ENCODE results near the gene KCNMA1.

The KCNMA1 gene

GRCh38 chr10:77318739-77319138, 318.9 kb downstream of the KCNMA1 start:
- no peaks in the 10 kb centered on the region for H3K27me3 ChIP-seq (ENCODE audit: control insufficient read depth in 1 of 2, insufficient read depth in 2 of 2, low read length in 2 of 2)
- H3K36me3 ChIP-seq (ENCODE audit: control insufficient read depth in 2 of 2, insufficient read depth in 2 of 2, low read length in 2 of 2) = no peaks in the 10 kb centered on the region
- H3K9ac ChIP-seq (ENCODE audit: low read length in 2 of 2) = no peak overlapping the region
- peaks cover 20% of the 10 kb centered on the region for H3K4me1 ChIP-seq (ENCODE audit: control insufficient read depth, insufficient read depth, low read length)
- H3K27ac ChIP-seq (ENCODE audit: low read length) = no peak overlapping the region
- no peak overlapping the region for H3K4me3 ChIP-seq (ENCODE audit: low read length in 2 of 2)
- H3K9me3 ChIP-seq (ENCODE audit: control insufficient read depth in 2 of 2, low read length in 2 of 2) = no peaks in the 10 kb centered on the region

GRCh38 chr10:77317221-77317620, 320.4 kb downstream of the KCNMA1 start:
- Histone ChIP-seq H3K27me3 (ENCODE audit: control insufficient read depth in 1 of 2, insufficient read depth in 2 of 2, low read length in 2 of 2) (no peaks in the 10 kb centered on the region), H3K9me3 (ENCODE audit: control insufficient read depth in 2 of 2, low read length in 2 of 2) (no peaks in the 10 kb centered on the region), H3K9ac (ENCODE audit: low read length in 2 of 2) (no peak overlapping the region), H3K4me3 (ENCODE audit: low read length in 2 of 2) (no peak overlapping the region), H3K36me3 (ENCODE audit: control insufficient read depth in 2 of 2, insufficient read depth in 2 of 2, low read length in 2 of 2) (no peaks in the 10 kb centered on the region), H3K27ac (ENCODE audit: low read length) (no peak overlapping the region), H3K4me1 (ENCODE audit: control insufficient read depth, insufficient read depth, low read length) (peaks cover 17% of the 10 kb centered on the region)

- Histone ChIP-seq H3K4me3 (ENCODE audit: low read length in 2 of 2) (no peak overlapping the region), H3K9ac (ENCODE audit: low read length in 2 of 2) (no peak overlapping the region), H3K27ac (ENCODE audit: low read length) (no peak overlapping the region), H3K27me3 (ENCODE audit: control insufficient read depth in 1 of 2, insufficient read depth in 2 of 2, low read length in 2 of 2) (no peaks in the 10 kb centered on the region), H3K36me3 (ENCODE audit: control insufficient read depth in 2 of 2, insufficient read depth in 2 of 2, low read length in 2 of 2) (no peaks in the 10 kb centered on the region), H3K9me3 (ENCODE audit: control insufficient read depth in 2 of 2, low read length in 2 of 2) (no peaks in the 10 kb centered on the region), H3K4me1 (ENCODE audit: control insufficient read depth, insufficient read depth, low read length) (peaks cover 23% of the 10 kb centered on the region)
Observed at GRCh38 chr10:77315496-77316129, 322.0 kb downstream of the KCNMA1 start.

- no peak overlapping the region for H3K9ac ChIP-seq (ENCODE audit: low read length in 2 of 2)
- H3K36me3 ChIP-seq (ENCODE audit: control insufficient read depth in 2 of 2, insufficient read depth in 2 of 2, low read length in 2 of 2) = no peaks in the 10 kb centered on the region
- H3K4me1 ChIP-seq (ENCODE audit: control insufficient read depth, insufficient read depth, low read length) = peaks cover 27% of the 10 kb centered on the region
- H3K27me3 ChIP-seq (ENCODE audit: control insufficient read depth in 1 of 2, insufficient read depth in 2 of 2, low read length in 2 of 2) = no peaks in the 10 kb centered on the region
- H3K4me3 ChIP-seq (ENCODE audit: low read length in 2 of 2) = no peak overlapping the region
- no peak overlapping the region for H3K27ac ChIP-seq (ENCODE audit: low read length)
- no peaks in the 10 kb centered on the region for H3K9me3 ChIP-seq (ENCODE audit: control insufficient read depth in 2 of 2, low read length in 2 of 2)
Observed at GRCh38 chr10:77313066-77313750, 324.4 kb downstream of the KCNMA1 start.

GRCh38 chr10:77311186-77311585, 326.4 kb downstream of the KCNMA1 start:
- no peak overlapping the region for H3K4me3 ChIP-seq (ENCODE audit: low read length in 2 of 2)
- no peaks in the 10 kb centered on the region for H3K9me3 ChIP-seq (ENCODE audit: control insufficient read depth in 2 of 2, low read length in 2 of 2)
- H3K27me3 ChIP-seq (ENCODE audit: control insufficient read depth in 1 of 2, insufficient read depth in 2 of 2, low read length in 2 of 2) = no peaks in the 10 kb centered on the region
- H3K4me1 ChIP-seq (ENCODE audit: control insufficient read depth, insufficient read depth, low read length) = peaks cover 30% of the 10 kb centered on the region
- H3K9ac ChIP-seq (ENCODE audit: low read length in 2 of 2) = no peak overlapping the region
- H3K36me3 ChIP-seq (ENCODE audit: control insufficient read depth in 2 of 2, insufficient read depth in 2 of 2, low read length in 2 of 2) = no peaks in the 10 kb centered on the region
- no peak overlapping the region for H3K27ac ChIP-seq (ENCODE audit: low read length)

- no peaks in the 10 kb centered on the region for H3K27me3 ChIP-seq (ENCODE audit: control insufficient read depth in 1 of 2, insufficient read depth in 2 of 2, low read length in 2 of 2)
- no peak overlapping the region for H3K4me3 ChIP-seq (ENCODE audit: low read length in 2 of 2)
- H3K9ac ChIP-seq (ENCODE audit: low read length in 2 of 2) = no peak overlapping the region
- peaks cover 33% of the 10 kb centered on the region for H3K4me1 ChIP-seq (ENCODE audit: control insufficient read depth, insufficient read depth, low read length)
- H3K27ac ChIP-seq (ENCODE audit: low read length) = peak overlapping the region; percentile 24
- no peaks in the 10 kb centered on the region for H3K9me3 ChIP-seq (ENCODE audit: control insufficient read depth in 2 of 2, low read length in 2 of 2)
- H3K36me3 ChIP-seq (ENCODE audit: control insufficient read depth in 2 of 2, insufficient read depth in 2 of 2, low read length in 2 of 2) = no peaks in the 10 kb centered on the region
Observed at GRCh38 chr10:77310288-77310840, 327.2 kb downstream of the KCNMA1 start.

- peaks cover 33% of the 10 kb centered on the region for H3K4me1 ChIP-seq (ENCODE audit: control insufficient read depth, insufficient read depth, low read length)
- H3K4me3 ChIP-seq (ENCODE audit: low read length in 2 of 2) = peak overlapping the region in 1 of 2 donors; percentile 22
- H3K9me3 ChIP-seq (ENCODE audit: control insufficient read depth in 2 of 2, low read length in 2 of 2) = no peaks in the 10 kb centered on the region
- no peak overlapping the region for H3K9ac ChIP-seq (ENCODE audit: low read length in 2 of 2)
- peak overlapping the region; percentile 24 for H3K27ac ChIP-seq (ENCODE audit: low read length)
- H3K27me3 ChIP-seq (ENCODE audit: control insufficient read depth in 1 of 2, insufficient read depth in 2 of 2, low read length in 2 of 2) = no peaks in the 10 kb centered on the region
- H3K36me3 ChIP-seq (ENCODE audit: control insufficient read depth in 2 of 2, insufficient read depth in 2 of 2, low read length in 2 of 2) = no peaks in the 10 kb centered on the region
Observed at GRCh38 chr10:77309509-77309908, 328.1 kb downstream of the KCNMA1 start.

GRCh38 chr10:77309092-77309491, 328.5 kb downstream of the KCNMA1 start:
- no peak overlapping the region for H3K9ac ChIP-seq (ENCODE audit: low read length in 2 of 2)
- H3K27ac ChIP-seq (ENCODE audit: low read length) = peak overlapping the region; percentile 41
- no peaks in the 10 kb centered on the region for H3K9me3 ChIP-seq (ENCODE audit: control insufficient read depth in 2 of 2, low read length in 2 of 2)
- no peaks in the 10 kb centered on the region for H3K36me3 ChIP-seq (ENCODE audit: control insufficient read depth in 2 of 2, insufficient read depth in 2 of 2, low read length in 2 of 2)
- H3K27me3 ChIP-seq (ENCODE audit: control insufficient read depth in 1 of 2, insufficient read depth in 2 of 2, low read length in 2 of 2) = no peaks in the 10 kb centered on the region
- peak overlapping the region in 1 of 2 donors; percentile 22 for H3K4me3 ChIP-seq (ENCODE audit: low read length in 2 of 2)
- H3K4me1 ChIP-seq (ENCODE audit: control insufficient read depth, insufficient read depth, low read length) = peaks cover 35% of the 10 kb centered on the region

- H3K9ac ChIP-seq (ENCODE audit: low read length in 2 of 2) = no peak overlapping the region
- H3K4me1 ChIP-seq (ENCODE audit: control insufficient read depth, insufficient read depth, low read length) = peaks cover 35% of the 10 kb centered on the region
Observed at GRCh38 chr10:77308084-77308732, 329.4 kb downstream of the KCNMA1 start.

GRCh38 chr10:77306666-77307065, 330.9 kb downstream of the KCNMA1 start:
- no peaks in the 10 kb centered on the region for H3K36me3 ChIP-seq (ENCODE audit: control insufficient read depth in 2 of 2, insufficient read depth in 2 of 2, low read length in 2 of 2)
- no peak overlapping the region for H3K4me3 ChIP-seq (ENCODE audit: low read length in 2 of 2)
- H3K9me3 ChIP-seq (ENCODE audit: control insufficient read depth in 2 of 2, low read length in 2 of 2) = no peaks in the 10 kb centered on the region
- H3K9ac ChIP-seq (ENCODE audit: low read length in 2 of 2) = no peak overlapping the region
- no peak overlapping the region for H3K27ac ChIP-seq (ENCODE audit: low read length)
- no peaks in the 10 kb centered on the region for H3K27me3 ChIP-seq (ENCODE audit: control insufficient read depth in 1 of 2, insufficient read depth in 2 of 2, low read length in 2 of 2)
- peaks cover 35% of the 10 kb centered on the region for H3K4me1 ChIP-seq (ENCODE audit: control insufficient read depth, insufficient read depth, low read length)

More at GRCh38 chr10:77308084-77308732, 329.4 kb downstream of the KCNMA1 start:
- Histone ChIP-seq H3K27me3 (ENCODE audit: control insufficient read depth in 1 of 2, insufficient read depth in 2 of 2, low read length in 2 of 2) (no peaks in the 10 kb centered on the region), H3K9me3 (ENCODE audit: control insufficient read depth in 2 of 2, low read length in 2 of 2) (no peaks in the 10 kb centered on the region), H3K4me3 (ENCODE audit: low read length in 2 of 2) (no peak overlapping the region), H3K27ac (ENCODE audit: low read length) (no peak overlapping the region), H3K36me3 (ENCODE audit: control insufficient read depth in 2 of 2, insufficient read depth in 2 of 2, low read length in 2 of 2) (no peaks in the 10 kb centered on the region)
